ENCODE results near the gene ZSCAN5A. TPM values are rescaled to one million over a fixed set of nuclear protein-coding genes. Genes with fewer than 3 reads are reported as not detected.

ZSCAN5A gene
- total and polyA plus RNA-seq, 10 of the 15 experiments (the other 5 are each of a cell fraction or from before 2014, with no cell fraction given) = 5.5 to 12.0 (median 8.7) TPM

- H2AFZ ChIP-seq (ENCODE audit: control insufficient read depth, low read depth, low read length) = no peak overlapping the region
- no peak for DNase-seq (ENCODE audit: low read depth, low spot score)
- intact Hi-C loops (cut with micrococcal nuclease; ENCODE audit: unreplicated experiment) = no loop called here
- ChIA-PET POLR2A (no interaction called here), RAD21 (ENCODE audit: unreplicated experiment) (no interaction called here), CTCF (no interaction called here), SMC1A (ENCODE audit: uncharacterized antibody, unreplicated experiment) (no interaction called here)
- no peaks in the 10 kb centered on the region for H3K27me3 ChIP-seq (replicated peaks in 1 of 2; ENCODE audit: control insufficient read depth in 2 of 2, insufficient read depth in 2 of 2, low read length in 1 of 2)
- H3K27ac ChIP-seq (ENCODE audit: control insufficient read depth, insufficient read depth) = no peak overlapping the region
- TF ChIP-seq NBN (IDR thresholded peaks at IDR 0.05) (no peak), CBFB (IDR thresholded peaks at IDR 0.05; ENCODE audit: low read depth) (no peak), SP1 (IDR thresholded peaks at IDR 0.05; ENCODE audit: low read depth, low read length) (no peak), CBX5 (IDR thresholded peaks at IDR 0.05; ENCODE audit: low read depth) (no peak), SKIL (IDR thresholded peaks at IDR 0.05; ENCODE audit: low read depth, poor library complexity, severe bottlenecking) (no peak), ATF2 (IDR thresholded peaks at IDR 0.05; ENCODE audit: low read length) (no peak), EP300 (IDR thresholded peaks at IDR 0.05; ENCODE audit: borderline replicate concordance in 1 of 2, control insufficient read depth in 1 of 2, low read depth in 2 of 2, low read length in 2 of 2) (no peak), RB1 (IDR thresholded peaks at IDR 0.05; ENCODE audit: borderline replicate concordance) (no peak), CHD2 (IDR thresholded peaks at IDR 0.05; ENCODE audit: borderline replicate concordance, low read depth, low read length) (no peak), CREB1 (IDR thresholded peaks at IDR 0.05; ENCODE audit: low read depth) (no peak), ATF7 (IDR thresholded peaks at IDR 0.05; ENCODE audit: low read depth) (no peak), BCL3 (IDR thresholded peaks at IDR 0.05; ENCODE audit: borderline replicate concordance, insufficient read depth, low read depth, low read length, poor library complexity, severe bottlenecking) (no peak), BACH1 (IDR thresholded peaks at IDR 0.05; ENCODE audit: borderline replicate concordance) (no peak)
- no peak for ATAC-seq
- BruUV-seq (replicated peaks) = no TSS peak
- no peaks in the 10 kb centered on the region for H3K4me1 ChIP-seq (ENCODE audit: control insufficient read depth, insufficient read depth, low read length)
- no peak overlapping the region for H3K4me3 ChIP-seq
- no peak overlapping the region for H3K4me2 ChIP-seq (ENCODE audit: control insufficient read depth, insufficient read depth)
- in situ Hi-C loops (cut with MboI) = no loop called here
- no peak for FAIRE-seq
- H3K9me3 ChIP-seq (replicated peaks; ENCODE audit: control insufficient read depth, insufficient read depth, low read length) = no peaks in the 10 kb centered on the region
- no peaks in the 10 kb centered on the region for H3K79me2 ChIP-seq (ENCODE audit: control insufficient read depth, insufficient read depth, low read length)
- no peaks in the 10 kb centered on the region for H4K20me1 ChIP-seq (ENCODE audit: control insufficient read depth, insufficient read depth)
- WGBS (ENCODE audit: insufficient coverage, insufficient replicate concordance, low lambda C conversion rate, missing lambda C conversion rate) = 94% methylated on average over 9 of the region's 11 CpGs
- H3K9ac ChIP-seq (ENCODE audit: control insufficient read depth, insufficient read depth, low read length) = no peak overlapping the region
- peaks cover 0 to 4% of the 10 kb centered on the region in 2 experiments; a peak in 2 of 4 replicates for H3K36me3 ChIP-seq (ENCODE audit: control insufficient read depth in 2 of 2, insufficient read depth in 2 of 2, low read length in 1 of 2)
These were observed 8.6 kb downstream of the ZSCAN5A start for GRCh38 chr19:56306016-56306415.

Data from GM12878 (cell line).